Mucosa of descending colon (tissue), 3 donors: ENCODE results near the gene NRAP. TPM values are rescaled to one million over a fixed set of nuclear protein-coding genes. Genes with fewer than 3 reads are reported as not detected.

Experiments
- ATAC-seq: fragments of 200-7000 bp; cut with Tn5 transposase; one replicate; pipeline ENCODE4 v1.9.1; 2020; ENCODE audit warnings: mild to moderate bottlenecking, moderate library complexity
- DNase-seq, 3 donors: peaks; one replicate each; pipeline ENCODE4 v3.0.0-alpha.2; 2020
- H3K36me3 ChIP-seq: fragments of 200-600 bp; one replicate; pipeline ENCODE4 v1.8.0; 2021; ENCODE audit warnings: low read depth, mild to moderate bottlenecking
- H3K4me1 ChIP-seq: fragments of 200-600 bp; one replicate; pipeline ENCODE4 v1.8.0; 2021; ENCODE audit warnings: low read depth, mild to moderate bottlenecking
- H3K4me3 ChIP-seq: fragments of 200-600 bp; one replicate; pipeline ENCODE4 v1.8.0; 2021; ENCODE audit warnings: mild to moderate bottlenecking
- H3K9me3 ChIP-seq: fragments of 200-600 bp; one replicate; pipeline ENCODE4 v1.8.0; 2021; ENCODE audit warnings: mild to moderate bottlenecking
- intact Hi-C, 2 donors: fragments of 100-400 bp; cut with DNase I in 1 of 2; cut with micrococcal nuclease in 1 of 2; formaldehyde crosslinking; loops; one replicate each; pipeline versions ENCODE4 v1.11.0 to v1.11.1; 2022; cut with DNase I, micrococcal nuclease
- total RNA-seq, 3 donors: library from RNA; stranded (reverse); fragmentation: NEBNext Ultra II Directional in 2 of 3; extraction: Animal tissue kit (Norgen Biotek cat#: 25700) in 2 of 3; gene quantifications; one replicate each; pipeline versions ENCODE4 v1.2.1 to v1.2.4, GENCODE V29; 2021 to 2023
- TF ChIP-seq, protein P1 (sequence below): fragments of 200-600 bp; IDR thresholded peaks from one replicate; pipeline ENCODE4 v1.8.0; 2022; ENCODE audit warnings: antibody characterized with exemption, mild to moderate bottlenecking
- donor health status: DM: no; HTN: no; CAD: no; lungs with moderate emphysema.
- donor health status: DM: no; HTN: no; CAD: no.
- donor health status: DM: no; HTN: yes; CAD: no.

NRAP gene
- total RNA-seq, 3 donors from 2014 or later: 0.16 to 1.6 (median 0.80) TPM

DNA sequence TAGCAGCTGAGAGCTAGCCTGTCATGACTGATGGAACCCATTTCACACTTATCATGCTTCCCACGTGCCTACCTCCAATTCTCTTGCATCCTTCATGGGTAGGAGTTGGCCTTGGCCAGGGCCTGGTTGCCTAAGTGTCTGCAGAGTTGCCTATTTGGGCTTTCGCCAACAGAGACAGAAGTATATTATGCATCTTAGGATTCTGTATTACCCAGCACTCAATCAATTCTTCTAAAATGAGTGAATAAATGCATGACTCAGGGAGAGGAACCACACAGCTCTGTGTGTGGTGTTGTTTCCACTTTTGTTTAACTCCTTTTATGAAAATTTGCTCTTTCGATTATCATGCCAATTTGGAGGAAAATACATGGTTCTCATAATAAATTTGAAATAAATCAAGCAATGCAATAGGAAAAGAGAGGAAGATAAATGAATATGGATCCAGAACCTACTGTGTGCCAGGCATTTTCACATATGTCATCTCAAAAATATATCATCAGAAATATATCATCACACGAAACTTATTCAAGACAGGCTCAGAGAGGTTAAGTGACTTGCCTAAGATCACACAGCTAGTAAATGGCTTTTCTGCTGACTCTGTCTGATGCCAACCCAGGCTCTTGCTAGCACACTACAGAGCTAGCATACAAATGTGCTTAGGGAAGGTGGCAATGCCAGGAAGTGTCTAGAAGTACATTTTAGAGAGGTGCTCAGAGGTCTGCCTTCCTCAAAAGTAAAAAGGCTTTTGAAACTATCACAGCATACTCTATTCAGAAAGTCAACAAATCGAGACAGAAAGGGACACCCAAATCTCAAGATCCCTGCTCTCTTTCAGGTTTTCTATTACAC, 120.5 kb downstream of the NRAP start:
- intact Hi-C loops: no loop called here
- TF ChIP-seq, protein P1, sequence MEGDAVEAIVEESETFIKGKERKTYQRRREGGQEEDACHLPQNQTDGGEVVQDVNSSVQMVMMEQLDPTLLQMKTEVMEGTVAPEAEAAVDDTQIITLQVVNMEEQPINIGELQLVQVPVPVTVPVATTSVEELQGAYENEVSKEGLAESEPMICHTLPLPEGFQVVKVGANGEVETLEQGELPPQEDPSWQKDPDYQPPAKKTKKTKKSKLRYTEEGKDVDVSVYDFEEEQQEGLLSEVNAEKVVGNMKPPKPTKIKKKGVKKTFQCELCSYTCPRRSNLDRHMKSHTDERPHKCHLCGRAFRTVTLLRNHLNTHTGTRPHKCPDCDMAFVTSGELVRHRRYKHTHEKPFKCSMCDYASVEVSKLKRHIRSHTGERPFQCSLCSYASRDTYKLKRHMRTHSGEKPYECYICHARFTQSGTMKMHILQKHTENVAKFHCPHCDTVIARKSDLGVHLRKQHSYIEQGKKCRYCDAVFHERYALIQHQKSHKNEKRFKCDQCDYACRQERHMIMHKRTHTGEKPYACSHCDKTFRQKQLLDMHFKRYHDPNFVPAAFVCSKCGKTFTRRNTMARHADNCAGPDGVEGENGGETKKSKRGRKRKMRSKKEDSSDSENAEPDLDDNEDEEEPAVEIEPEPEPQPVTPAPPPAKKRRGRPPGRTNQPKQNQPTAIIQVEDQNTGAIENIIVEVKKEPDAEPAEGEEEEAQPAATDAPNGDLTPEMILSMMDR: no peak
- ATAC-seq (no peak), DNase-seq (no peak)
- Histone ChIP-seq H3K9me3 (no peaks in the 10 kb centered on the region), H3K4me1 (no peaks in the 10 kb centered on the region), H3K4me3 (no peak overlapping the region), H3K36me3 (no peaks in the 10 kb centered on the region)

DNA sequence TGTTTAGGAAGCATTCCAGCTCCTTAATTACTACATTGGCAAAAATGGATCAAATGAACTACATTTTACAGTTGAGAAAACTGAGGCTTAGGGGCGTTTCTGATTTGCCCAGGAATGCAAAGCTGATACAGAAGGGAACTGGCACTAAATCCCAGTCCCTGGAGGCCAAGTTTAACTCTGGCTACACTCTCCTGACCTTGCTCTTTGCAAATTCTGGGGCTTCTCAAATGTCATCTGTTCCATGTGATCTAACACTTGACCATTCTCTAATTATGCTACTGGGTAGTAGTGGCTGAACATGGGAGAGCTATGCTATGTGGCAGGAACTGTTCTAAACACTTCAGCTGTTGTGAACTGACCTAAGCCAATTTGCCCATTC, 122.3 kb downstream of the NRAP start:
- intact Hi-C loops: no loop called here
- ATAC-seq (no peak), DNase-seq (no peak)
- TF ChIP-seq, protein P1: no peak
- Histone ChIP-seq H3K4me3 (no peak overlapping the region), H3K4me1 (no peaks in the 10 kb centered on the region), H3K9me3 (no peaks in the 10 kb centered on the region), H3K36me3 (no peaks in the 10 kb centered on the region)

DNA sequence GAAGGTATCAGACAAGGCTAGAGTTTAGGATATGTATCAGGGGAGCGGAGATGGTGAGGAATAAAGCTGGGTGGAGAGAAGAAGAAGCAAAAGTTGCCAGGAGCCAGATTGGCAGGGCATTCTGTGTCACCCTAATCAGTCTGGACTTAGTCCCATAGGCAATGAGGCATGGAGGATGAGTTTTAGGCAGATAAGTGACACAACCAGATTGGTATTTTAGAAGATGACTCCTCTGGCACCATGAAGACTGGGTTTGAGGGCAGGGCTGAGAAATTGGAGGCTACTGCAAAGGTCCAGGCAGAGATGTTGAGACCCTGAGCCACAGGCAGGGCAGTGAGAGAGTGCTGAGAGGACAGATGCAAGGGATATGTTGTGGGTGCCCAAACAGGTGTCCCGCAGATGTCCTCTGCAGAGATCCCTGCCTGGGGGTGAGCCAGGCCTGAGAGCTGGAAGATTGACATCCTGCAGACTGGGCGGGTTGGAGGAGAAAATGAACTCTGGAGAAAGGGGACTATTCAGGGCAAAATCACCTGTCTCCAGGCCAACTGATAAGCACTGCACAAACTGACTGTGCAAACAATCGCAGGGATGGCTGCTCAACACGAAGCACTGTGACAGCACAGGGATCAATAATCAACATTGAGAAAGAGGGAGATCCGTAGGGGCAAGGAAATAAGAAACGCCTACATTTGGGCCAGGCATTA, 122.8 kb downstream of the NRAP start:
- no peak overlapping the region for H3K4me3 ChIP-seq
- intact Hi-C loops: no loop called here
- H3K4me1 ChIP-seq: no peaks in the 10 kb centered on the region
- DNase-seq (no peak), ATAC-seq (peak; percentile 15)
- no peaks in the 10 kb centered on the region for H3K9me3 ChIP-seq
- H3K36me3 ChIP-seq: no peaks in the 10 kb centered on the region
- TF ChIP-seq, protein P1: no peak

DNA sequence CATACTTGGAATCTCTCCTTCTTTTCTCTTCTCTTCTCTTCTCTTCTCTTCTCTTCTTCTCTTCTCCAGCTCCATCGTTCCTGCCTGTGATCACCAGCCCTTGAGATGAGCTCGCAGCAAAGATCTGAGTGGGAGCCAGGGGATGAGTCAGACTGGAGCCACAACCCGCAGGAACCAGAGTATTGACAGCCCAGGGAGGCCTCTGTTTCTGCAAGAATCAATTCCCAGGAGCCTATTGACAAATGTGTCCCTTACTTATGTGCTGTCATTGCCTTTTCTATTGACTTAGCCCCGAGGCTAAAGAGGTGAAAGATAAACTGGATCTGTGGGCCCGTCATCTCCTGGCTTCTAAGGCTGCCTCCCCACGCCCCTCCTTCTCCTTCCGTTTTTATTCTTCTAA, 124.1 kb downstream of the NRAP start:
- intact Hi-C loops: no loop called here
- DNase-seq (peak in 1 of 3 donors; percentile 19), ATAC-seq (no peak)
- H3K9me3 ChIP-seq: no peaks in the 10 kb centered on the region
- H3K4me3 ChIP-seq: no peak overlapping the region
- no peaks in the 10 kb centered on the region for H3K36me3 ChIP-seq
- TF ChIP-seq, protein P1: no peak
- no peaks in the 10 kb centered on the region for H3K4me1 ChIP-seq

Other genes starting within 250 kb of the NRAP start
- not detected for gene HABP2, start 111.0 kb downstream of the NRAP start, total RNA-seq
- 100 to 1,000 TPM; 113 to 200 (median 186) TPM for gene CASP7, start 15.9 kb upstream of the NRAP start, total RNA-seq
- gene PLEKHS1, start 87.6 kb upstream of the NRAP start, total RNA-seq: 10 to 100 TPM in 1 of 3 donors, 1 to 10 TPM in 2; 5.3 to 19.3 (median 6.5) TPM
- gene DCLRE1A, start 190.0 kb upstream of the NRAP start, total RNA-seq: 1 to 10 TPM; 4.7 to 6.5 (median 5.1) TPM
- 10 to 100 TPM; 30.4 to 51.5 (median 31.0) TPM for gene NHLRC2, start 190.6 kb upstream of the NRAP start, total RNA-seq